ENCODE measurements around the gene SPDYC.

The SPDYC gene

GRCh38 chr11:65183201-65183891 lies 13.3 kb downstream of the SPDYC start:
- H3K9ac ChIP-seq (ENCODE audit: low read length), result peak overlapping the region; percentile 96
- H3K4me1 ChIP-seq (ENCODE audit: control insufficient read depth, insufficient read depth, low read length), result peaks cover 39% of the 10 kb centered on the region
- H3K9me3 ChIP-seq (ENCODE audit: control insufficient read depth, low read length), result no peaks in the 10 kb centered on the region
- no peaks in the 10 kb centered on the region for H3K27me3 ChIP-seq (ENCODE audit: control insufficient read depth, insufficient read depth, low read length)
- H3K36me3 ChIP-seq (ENCODE audit: control insufficient read depth, insufficient read depth, low read length), result peaks cover 11% of the 10 kb centered on the region
- H3K4me3 ChIP-seq (ENCODE audit: low read length), result peak overlapping the region; percentile 99

GRCh38 chr11:65184146-65184545 lies 14.1 kb downstream of the SPDYC start:
- H3K27me3 ChIP-seq (ENCODE audit: control insufficient read depth, insufficient read depth, low read length), result no peaks in the 10 kb centered on the region
- H3K4me1 ChIP-seq (ENCODE audit: control insufficient read depth, insufficient read depth, low read length), result peaks cover 39% of the 10 kb centered on the region
- no peaks in the 10 kb centered on the region for H3K9me3 ChIP-seq (ENCODE audit: control insufficient read depth, low read length)
- no peak overlapping the region for H3K4me3 ChIP-seq (ENCODE audit: low read length)
- H3K9ac ChIP-seq (ENCODE audit: low read length), result no peak overlapping the region
- peaks cover 11% of the 10 kb centered on the region for H3K36me3 ChIP-seq (ENCODE audit: control insufficient read depth, insufficient read depth, low read length)

GRCh38 chr11:65185171-65185570 lies 15.1 kb downstream of the SPDYC start:
- Histone ChIP-seq H3K9ac (ENCODE audit: low read length) (no peak overlapping the region), H3K36me3 (ENCODE audit: control insufficient read depth, insufficient read depth, low read length) (peaks cover 11% of the 10 kb centered on the region), H3K4me1 (ENCODE audit: control insufficient read depth, insufficient read depth, low read length) (peaks cover 39% of the 10 kb centered on the region), H3K9me3 (ENCODE audit: control insufficient read depth, low read length) (no peaks in the 10 kb centered on the region), H3K4me3 (ENCODE audit: low read length) (no peak overlapping the region), H3K27me3 (ENCODE audit: control insufficient read depth, insufficient read depth, low read length) (no peaks in the 10 kb centered on the region)

GRCh38 chr11:65185869-65186341 lies 15.9 kb downstream of the SPDYC start:
- Histone ChIP-seq H3K36me3 (ENCODE audit: control insufficient read depth, insufficient read depth, low read length) (peaks cover 11% of the 10 kb centered on the region), H3K9ac (ENCODE audit: low read length) (no peak overlapping the region), H3K4me1 (ENCODE audit: control insufficient read depth, insufficient read depth, low read length) (peaks cover 32% of the 10 kb centered on the region), H3K27me3 (ENCODE audit: control insufficient read depth, insufficient read depth, low read length) (no peaks in the 10 kb centered on the region), H3K4me3 (ENCODE audit: low read length) (no peak overlapping the region), H3K9me3 (ENCODE audit: control insufficient read depth, low read length) (no peaks in the 10 kb centered on the region)

- Histone ChIP-seq H3K9me3 (ENCODE audit: control insufficient read depth, low read length) (no peaks in the 10 kb centered on the region), H3K27me3 (ENCODE audit: control insufficient read depth, insufficient read depth, low read length) (no peaks in the 10 kb centered on the region), H3K4me3 (ENCODE audit: low read length) (no peak overlapping the region), H3K4me1 (ENCODE audit: control insufficient read depth, insufficient read depth, low read length) (peaks cover 30% of the 10 kb centered on the region), H3K9ac (ENCODE audit: low read length) (no peak overlapping the region), H3K36me3 (ENCODE audit: control insufficient read depth, insufficient read depth, low read length) (peaks cover 11% of the 10 kb centered on the region)
These were observed 16.7 kb downstream of the SPDYC start for GRCh38 chr11:65186701-65187100.

- Histone ChIP-seq H3K27me3 (ENCODE audit: control insufficient read depth, insufficient read depth, low read length) (no peaks in the 10 kb centered on the region), H3K4me3 (ENCODE audit: low read length) (no peak overlapping the region), H3K4me1 (ENCODE audit: control insufficient read depth, insufficient read depth, low read length) (peaks cover 30% of the 10 kb centered on the region), H3K9ac (ENCODE audit: low read length) (no peak overlapping the region), H3K36me3 (ENCODE audit: control insufficient read depth, insufficient read depth, low read length) (peaks cover 11% of the 10 kb centered on the region), H3K9me3 (ENCODE audit: control insufficient read depth, low read length) (no peaks in the 10 kb centered on the region)
These were observed 17.2 kb downstream of the SPDYC start for GRCh38 chr11:65187146-65187675.

GRCh38 chr11:65187971-65188461 lies 18.0 kb downstream of the SPDYC start:
- Histone ChIP-seq H3K27me3 (ENCODE audit: control insufficient read depth, insufficient read depth, low read length) (no peaks in the 10 kb centered on the region), H3K9me3 (ENCODE audit: control insufficient read depth, low read length) (no peaks in the 10 kb centered on the region), H3K4me3 (ENCODE audit: low read length) (no peak overlapping the region), H3K9ac (ENCODE audit: low read length) (no peak overlapping the region), H3K4me1 (ENCODE audit: control insufficient read depth, insufficient read depth, low read length) (peaks cover 25% of the 10 kb centered on the region), H3K36me3 (ENCODE audit: control insufficient read depth, insufficient read depth, low read length) (peaks cover 11% of the 10 kb centered on the region)

GRCh38 chr11:65188486-65188885 lies 18.5 kb downstream of the SPDYC start:
- Histone ChIP-seq H3K4me1 (ENCODE audit: control insufficient read depth, insufficient read depth, low read length) (peaks cover 20% of the 10 kb centered on the region), H3K4me3 (ENCODE audit: low read length) (no peak overlapping the region), H3K36me3 (ENCODE audit: control insufficient read depth, insufficient read depth, low read length) (peaks cover 11% of the 10 kb centered on the region), H3K9ac (ENCODE audit: low read length) (no peak overlapping the region), H3K9me3 (ENCODE audit: control insufficient read depth, low read length) (no peaks in the 10 kb centered on the region), H3K27me3 (ENCODE audit: control insufficient read depth, insufficient read depth, low read length) (no peaks in the 10 kb centered on the region)

- Histone ChIP-seq H3K9me3 (ENCODE audit: control insufficient read depth, low read length) (no peaks in the 10 kb centered on the region), H3K9ac (ENCODE audit: low read length) (no peak overlapping the region), H3K4me1 (ENCODE audit: control insufficient read depth, insufficient read depth, low read length) (peaks cover 13% of the 10 kb centered on the region), H3K27me3 (ENCODE audit: control insufficient read depth, insufficient read depth, low read length) (no peaks in the 10 kb centered on the region), H3K4me3 (ENCODE audit: low read length) (no peak overlapping the region), H3K36me3 (ENCODE audit: control insufficient read depth, insufficient read depth, low read length) (peaks cover 11% of the 10 kb centered on the region)
These were observed 19.2 kb downstream of the SPDYC start for GRCh38 chr11:65189191-65189590.

GRCh38 chr11:65194564-65194963 lies 24.5 kb downstream of the SPDYC start:
- Histone ChIP-seq H3K9me3 (ENCODE audit: control insufficient read depth, low read length) (no peaks in the 10 kb centered on the region), H3K4me1 (ENCODE audit: control insufficient read depth, insufficient read depth, low read length) (no peaks in the 10 kb centered on the region), H3K4me3 (ENCODE audit: low read length) (no peak overlapping the region), H3K9ac (ENCODE audit: low read length) (no peak overlapping the region), H3K27me3 (ENCODE audit: control insufficient read depth, insufficient read depth, low read length) (no peaks in the 10 kb centered on the region), H3K36me3 (ENCODE audit: control insufficient read depth, insufficient read depth, low read length) (no peaks in the 10 kb centered on the region)

GRCh38 chr11:65204143-65204542 lies 34.1 kb downstream of the SPDYC start:
- H3K36me3 ChIP-seq (ENCODE audit: control insufficient read depth, insufficient read depth, low read length), result peaks cover 19% of the 10 kb centered on the region
- no peak overlapping the region for H3K4me3 ChIP-seq (ENCODE audit: low read length)
- H3K27me3 ChIP-seq (ENCODE audit: control insufficient read depth, insufficient read depth, low read length), result no peaks in the 10 kb centered on the region
- H3K9ac ChIP-seq (ENCODE audit: low read length), result no peak overlapping the region
- H3K4me1 ChIP-seq (ENCODE audit: control insufficient read depth, insufficient read depth, low read length), result no peaks in the 10 kb centered on the region
- no peaks in the 10 kb centered on the region for H3K9me3 ChIP-seq (ENCODE audit: control insufficient read depth, low read length)

- H3K4me3 ChIP-seq (ENCODE audit: low read length), result no peak overlapping the region
- no peaks in the 10 kb centered on the region for H3K9me3 ChIP-seq (ENCODE audit: control insufficient read depth, low read length)
- no peaks in the 10 kb centered on the region for H3K4me1 ChIP-seq (ENCODE audit: control insufficient read depth, insufficient read depth, low read length)
- no peaks in the 10 kb centered on the region for H3K27me3 ChIP-seq (ENCODE audit: control insufficient read depth, insufficient read depth, low read length)
- H3K9ac ChIP-seq (ENCODE audit: low read length), result no peak overlapping the region
- peaks cover 27% of the 10 kb centered on the region for H3K36me3 ChIP-seq (ENCODE audit: control insufficient read depth, insufficient read depth, low read length)
These were observed 34.9 kb downstream of the SPDYC start for GRCh38 chr11:65204646-65205601.
